HG02759 (cell line): ENCODE results near the gene RPS6KA2.

Experiments
- ATAC-seq: cut with Tn5 transposase; IDR thresholded peaks from one replicate; pipeline ENCODE4 v1.9.1; 2021; ENCODE audit warnings: mild to moderate bottlenecking, moderate library complexity; ENCODE audit not compliant: unreplicated experiment

RPS6KA2 gene

GRCh38 chr6:166616261-166617238 lies 10.5 kb downstream of the RPS6KA2 start:
- no peak for ATAC-seq

- no peak for ATAC-seq
These were observed 11.8 kb downstream of the RPS6KA2 start for GRCh38 chr6:166615059-166615770.

GRCh38 chr6:166614589-166614988 lies 12.5 kb downstream of the RPS6KA2 start:
- no peak for ATAC-seq

- no peak for ATAC-seq
These were observed 12.9 kb downstream of the RPS6KA2 start for GRCh38 chr6:166614171-166614583.

- no peak for ATAC-seq
These were observed 14.0 kb downstream of the RPS6KA2 start for GRCh38 chr6:166613027-166613426.

GRCh38 chr6:166612471-166612881 lies 14.6 kb downstream of the RPS6KA2 start:
- no peak for ATAC-seq

GRCh38 chr6:166611631-166612030 lies 15.4 kb downstream of the RPS6KA2 start:
- no peak for ATAC-seq

GRCh38 chr6:166610069-166610468 lies 17.0 kb downstream of the RPS6KA2 start:
- ATAC-seq = no peak

GRCh38 chr6:166608774-166609173 lies 18.3 kb downstream of the RPS6KA2 start:
- ATAC-seq = no peak

- ATAC-seq = no peak
These were observed 21.3 kb downstream of the RPS6KA2 start for GRCh38 chr6:166605752-166606151.

GRCh38 chr6:166604911-166605310 lies 22.1 kb downstream of the RPS6KA2 start:
- ATAC-seq = no peak

- no peak for ATAC-seq
These were observed 22.7 kb downstream of the RPS6KA2 start for GRCh38 chr6:166604328-166604727.

GRCh38 chr6:166603043-166603690 lies 23.9 kb downstream of the RPS6KA2 start:
- ATAC-seq = no peak

GRCh38 chr6:166601956-166602355 lies 25.1 kb downstream of the RPS6KA2 start:
- no peak for ATAC-seq

- ATAC-seq = no peak
These were observed 26.1 kb downstream of the RPS6KA2 start for GRCh38 chr6:166600931-166601330.

- no peak for ATAC-seq
These were observed 27.8 kb downstream of the RPS6KA2 start for GRCh38 chr6:166599205-166599604.

- no peak for ATAC-seq
These were observed 28.5 kb downstream of the RPS6KA2 start for GRCh38 chr6:166598441-166599138.

- ATAC-seq = no peak
These were observed 29.2 kb downstream of the RPS6KA2 start for GRCh38 chr6:166597711-166598440.

- peak; percentile 48 for ATAC-seq
These were observed 30.1 kb downstream of the RPS6KA2 start for GRCh38 chr6:166596776-166597507.
